Glomerular visceral epithelial cell (primary cell): ENCODE results near the gene ABCG2.
A peak's percentile ranks its signal among the peaks of the same experiment; 100 is the strongest.

Experiments
- DNase-seq: peaks from one replicate; pipeline ENCODE4 v3.0.0-alpha.2; 2016; ENCODE audit errors: extremely low spot score

ABCG2 gene

GRCh38 chr4:88064410-88064809 is 94.0 kb downstream of the ABCG2 start:
- no peak for DNase-seq

DNA sequence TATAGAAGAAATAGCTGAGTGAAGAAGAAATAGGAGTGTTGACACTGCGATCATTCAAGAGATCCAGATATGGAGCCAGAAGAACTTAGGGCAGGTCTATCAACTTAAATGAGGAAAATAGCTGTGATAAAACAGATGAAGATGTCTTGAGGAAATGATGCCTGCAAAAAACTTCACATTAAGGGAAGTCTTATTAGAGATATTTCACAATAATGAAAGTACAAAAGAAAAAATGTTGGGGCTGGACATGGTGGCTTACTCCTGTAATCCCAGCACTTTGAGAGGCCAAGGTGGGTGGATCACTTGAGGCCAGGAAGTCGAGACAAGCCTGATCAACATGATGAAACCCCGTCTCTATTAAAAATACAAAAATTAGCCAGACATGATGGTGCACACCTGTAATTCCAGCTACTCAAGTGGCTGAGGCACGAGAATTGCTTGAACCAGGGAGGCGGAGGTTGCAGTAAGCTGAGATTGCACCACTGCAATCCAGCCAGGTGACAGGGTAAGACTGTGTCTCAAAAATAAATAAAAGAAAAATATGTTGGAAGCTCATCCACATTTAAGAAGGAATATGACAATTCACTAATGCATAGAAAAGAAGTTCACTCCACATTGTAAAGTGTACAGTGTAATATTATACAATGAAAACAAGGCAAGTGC is 94.7 kb downstream of the ABCG2 start:
- DNase-seq, result no peak

DNA sequence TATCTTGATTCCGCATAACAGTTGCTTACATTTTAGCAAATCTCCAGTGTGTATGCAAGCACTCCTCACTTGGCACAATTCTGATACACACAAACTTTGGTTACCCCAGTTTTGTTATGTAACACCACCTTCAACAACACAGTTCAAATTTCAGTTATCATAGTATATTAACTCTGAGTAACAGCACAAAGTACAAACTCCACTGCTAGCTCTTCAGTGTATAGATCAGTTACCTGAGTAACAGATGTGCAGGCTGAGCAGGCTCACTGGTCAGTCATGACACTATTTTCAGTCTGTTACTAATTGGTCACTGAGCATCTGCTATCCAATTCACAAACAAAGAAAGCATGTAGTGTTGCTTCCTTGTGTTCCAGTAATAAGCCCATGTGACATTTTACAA is 95.6 kb downstream of the ABCG2 start:
- no peak for DNase-seq

GRCh38 chr4:88062311-88062710 is 96.1 kb downstream of the ABCG2 start:
- no peak for DNase-seq

- DNase-seq, result no peak
Observed at GRCh38 chr4:88060431-88060830, 98.0 kb downstream of the ABCG2 start.

DNA sequence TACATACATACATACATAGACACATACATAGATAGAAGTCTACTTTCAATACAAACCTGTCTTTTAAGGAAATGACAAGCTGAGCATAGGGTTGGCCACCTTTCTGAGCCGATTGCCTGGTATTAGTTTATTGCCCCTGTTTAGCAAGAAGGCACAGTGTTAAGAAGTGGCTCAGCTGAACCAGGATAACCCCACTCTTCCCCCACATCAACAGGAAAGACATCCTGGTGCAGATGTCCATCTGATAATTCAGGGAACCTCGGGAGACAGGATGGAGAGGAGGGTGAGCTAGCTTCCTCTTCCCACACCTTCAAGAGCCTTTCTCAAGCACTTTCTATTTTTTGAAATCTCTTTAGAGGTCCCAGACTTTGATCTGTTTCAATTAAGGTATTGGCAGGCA is 98.7 kb downstream of the ABCG2 start:
- DNase-seq, result no peak

- DNase-seq, result no peak
Observed at GRCh38 chr4:88058295-88058694, 100.1 kb downstream of the ABCG2 start.

GRCh38 chr4:88054901-88055300 is 103.5 kb downstream of the ABCG2 start:
- peak; percentile 53 for DNase-seq

GRCh38 chr4:88054229-88054628 is 104.2 kb downstream of the ABCG2 start:
- peak; percentile 78 for DNase-seq

GRCh38 chr4:88045021-88045420 is 113.4 kb downstream of the ABCG2 start:
- no peak for DNase-seq

DNA sequence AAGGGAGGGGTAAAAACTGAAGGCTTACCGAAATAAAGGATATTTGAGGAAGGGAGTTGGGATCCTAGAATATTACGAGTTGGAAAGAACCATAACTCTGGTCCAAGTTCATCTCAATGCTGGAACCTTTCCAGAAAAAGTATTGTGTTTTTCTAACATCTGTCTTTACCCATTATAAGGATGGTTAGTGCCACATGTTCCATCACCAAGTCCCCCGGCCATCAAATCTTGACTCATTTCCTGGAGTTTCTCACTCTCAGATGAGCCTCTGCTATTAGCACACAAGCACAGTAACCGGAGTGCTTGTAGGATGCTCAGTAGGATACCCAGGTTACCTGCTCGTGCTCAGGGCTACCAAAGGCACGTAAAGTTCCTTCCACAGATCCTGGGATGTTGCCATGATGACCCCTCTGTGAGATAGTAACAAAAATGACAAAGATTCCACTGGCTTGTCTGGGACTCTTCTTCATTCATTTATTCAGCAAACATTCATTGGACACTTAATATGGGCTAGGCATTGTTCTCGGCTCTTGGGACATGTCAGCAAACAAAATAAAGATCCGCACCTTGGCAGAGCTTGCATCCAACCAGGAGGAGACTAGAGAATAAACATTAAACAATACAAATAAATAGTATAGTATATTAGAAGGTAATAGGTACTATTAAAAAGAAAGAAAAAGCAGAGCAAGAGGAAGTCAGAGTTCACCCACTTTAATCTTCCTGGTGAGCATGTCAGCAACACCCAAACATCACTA is 114.7 kb downstream of the ABCG2 start:
- DNase-seq, result no peak

GRCh38 chr4:88043001-88043400 is 115.4 kb downstream of the ABCG2 start:
- no peak for DNase-seq

GRCh38 chr4:88041626-88042025 is 116.8 kb downstream of the ABCG2 start:
- no peak for DNase-seq

DNA sequence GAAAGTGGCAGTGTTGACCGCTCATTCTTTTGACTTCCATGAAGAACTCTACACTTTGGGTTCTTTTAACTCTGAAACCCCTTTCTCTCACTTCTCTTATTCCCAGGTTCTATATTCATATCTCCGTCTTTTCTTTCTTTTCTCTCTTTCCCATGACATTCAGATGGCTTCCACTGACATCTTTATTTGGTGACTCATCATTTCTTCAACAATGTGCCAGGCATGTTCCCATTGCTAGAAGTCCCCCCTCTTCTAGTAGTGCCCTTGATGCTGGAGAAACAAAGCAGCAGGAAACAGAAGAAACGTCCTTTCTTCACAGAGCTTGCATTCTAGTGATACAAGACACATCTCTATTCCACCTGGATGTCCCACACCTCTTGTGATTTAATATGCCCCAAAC is 117.7 kb downstream of the ABCG2 start:
- DNase-seq, result no peak
